Liver (tissue), 10 donors: ENCODE measurements around the gene PLPPR2. TPM values are rescaled to one million over a fixed set of nuclear protein-coding genes. Genes with fewer than 3 reads are reported as not detected.

Source experiments
- DNase-seq: peaks from one replicate; pipeline ENCODE4 v3.0.0-alpha.2; 2017; ENCODE audit warnings: low spot score
- H3K27ac ChIP-seq, 2 donors: one replicate each; pipeline ENCODE4 v1.7.0; 2013; ENCODE audit warnings: inconsistent platforms in 2 of 2, low read length in 2 of 2, control low read depth in 1 of 2, low read depth in 1 of 2, mild to moderate bottlenecking in 1 of 2
- H3K27me3 ChIP-seq, 4 donors: one replicate each; pipeline versions ENCODE4 v1.6.1 to v1.7.0; 2013; ENCODE audit warnings: low read length in 3 of 4, inconsistent platforms in 1 of 4, mild to moderate bottlenecking in 1 of 4, moderate library complexity in 1 of 4; ENCODE audit not compliant: control insufficient read depth in 4 of 4, insufficient read depth in 4 of 4
- H3K36me3 ChIP-seq, 4 donors: one replicate each; pipeline versions ENCODE4 v1.6.1 to v1.7.0; 2013; ENCODE audit warnings: low read length in 3 of 4, mild to moderate bottlenecking in 3 of 4, low read depth in 1 of 4, moderate library complexity in 1 of 4; ENCODE audit not compliant: control insufficient read depth in 4 of 4, insufficient read depth in 3 of 4
- H3K4me1 ChIP-seq, 4 donors: one replicate each; pipeline versions ENCODE4 v1.6.1 to v1.7.0; 2013; ENCODE audit warnings: low read length in 3 of 4, mild to moderate bottlenecking in 3 of 4, moderate library complexity in 1 of 4; ENCODE audit not compliant: control insufficient read depth in 4 of 4, insufficient read depth in 4 of 4
- H3K4me3 ChIP-seq, 3 donors: one replicate each; pipeline versions ENCODE4 v1.6.1 to v1.7.0; 2013; ENCODE audit warnings: low read length in 3 of 3, control low read depth in 1 of 3, low read depth in 1 of 3, mild to moderate bottlenecking in 1 of 3
- H3K9ac ChIP-seq, 2 donors: one replicate each; pipeline ENCODE4 v1.7.0; 2013; ENCODE audit warnings: low read length in 2 of 2, mild to moderate bottlenecking in 2 of 2, moderate library complexity in 2 of 2, control low read depth in 1 of 2, low read depth in 1 of 2
- H3K9me3 ChIP-seq, 4 donors: one replicate each; pipeline versions ENCODE4 v1.6.1 to v1.7.0; 2013; ENCODE audit warnings: low read length in 3 of 4; ENCODE audit not compliant: control insufficient read depth in 4 of 4
- ATF3 ChIP-seq: IDR thresholded peaks from 2 replicates; pipeline ENCODE4 v1.6.1; 2016; ENCODE audit warnings: antibody characterized with exemption
- FOXA1 ChIP-seq: IDR thresholded peaks from 2 replicates; pipeline ENCODE4 v1.6.1; 2016; ENCODE audit warnings: antibody characterized with exemption
- MAX ChIP-seq: IDR thresholded peaks from 2 replicates; pipeline ENCODE4 v1.6.1; 2016; ENCODE audit warnings: antibody characterized with exemption
- RAD21 ChIP-seq, 2 donors: IDR thresholded peaks; 2 replicates each; pipeline ENCODE4 v1.6.1; 2016; ENCODE audit warnings: antibody characterized with exemption in 2 of 2, mild to moderate bottlenecking in 2 of 2
- WGBS: extraction: QIAGEN DNeasy Blood & Tissue Kit; methylation state at CpG from one replicate; pipeline ENCODE4 v1.1.7; 2013; 5-methylcytosine and 5-hydroxymethylcytosine counted together
- polyA plus RNA-seq, 2 donors: library from polyadenylated mRNA; stranded (reverse) in 1 of 2; unstranded in 1 of 2; fragments of 200-250 nt in 1 of 2; fragments of >200 nt in 1 of 2; fragmentation: Nextera tagmentation in 1 of 2; extraction: Ambion mirVana in 1 of 2; gene quantifications; one replicate each; pipeline versions ENCODE4 v1.2.1 to v1.2.3, GENCODE V29; 2013 to 2015
- small RNA-seq: library from RNA; depleted of rRNA; stranded (forward); fragments of <200 nt; gene quantifications from one replicate; pipeline ENCODE3, GENCODE V24; 2014
- total RNA-seq, 2 donors: library from RNA; depleted of rRNA; stranded (reverse); fragments of >200 nt; gene quantifications; one replicate each; pipeline ENCODE4 v1.2.3, GENCODE V29; 2014
- donor health status: healthy.
- donor health status: healthy.
- donor health status: healthy.
- donor health status: healthy.
- donor health status: healthy.

Gene PLPPR2
- total and polyA plus RNA-seq, 4 donors: 1.3 to 12.6 (median 7.3) TPM

GRCh38 chr19:11408591-11408990 is 53.4 kb downstream of the PLPPR2 start:
- Histone ChIP-seq H3K9ac (no peak overlapping the region), H3K27me3 (no peaks in the 10 kb centered on the region), H3K27ac (no peak overlapping the region), H3K4me1 (no peaks in the 10 kb centered on the region), H3K36me3 (peaks cover 0 to 5% (median 0%) of the 10 kb centered on the region in 4 donors), H3K9me3 (no peaks in the 10 kb centered on the region), H3K4me3 (no peak overlapping the region)
- TF ChIP-seq MAX: no peak
- WGBS: 91% methylated on average over 4 of the region's 4 CpGs
- DNase-seq: no peak

- TF ChIP-seq RAD21 (IDR thresholded peaks at IDR 0.05): no peak
- no peak for TF ChIP-seq ATF3
- TF ChIP-seq FOXA1: no peak
- Histone ChIP-seq H3K4me3 (no peak overlapping the region), H3K9me3 (no peaks in the 10 kb centered on the region), H3K27me3 (no peaks in the 10 kb centered on the region), H3K27ac (no peak overlapping the region), H3K36me3 (no peaks in the 10 kb centered on the region), H3K9ac (no peak overlapping the region), H3K4me1 (no peaks in the 10 kb centered on the region)
- DNase-seq: no peak
- 91% methylated on average over 8 of the region's 8 CpGs for WGBS
Measured at GRCh38 chr19:11410682-11411081, 55.5 kb downstream of the PLPPR2 start.

- H3K27ac ChIP-seq: no peak overlapping the region
- peaks cover 0 to 12% (median 5%) of the 10 kb centered on the region in 4 donors for H3K4me1 ChIP-seq
- H3K9ac ChIP-seq: no peak overlapping the region
- H3K36me3 ChIP-seq: no peaks in the 10 kb centered on the region
- no peak for DNase-seq
- WGBS: 97% methylated on average over 2 of the region's 2 CpGs
- no peak overlapping the region for H3K4me3 ChIP-seq
- no peaks in the 10 kb centered on the region for H3K9me3 ChIP-seq
- no peaks in the 10 kb centered on the region for H3K27me3 ChIP-seq
- TF ChIP-seq RAD21 (IDR thresholded peaks at IDR 0.05): no peak
Measured at GRCh38 chr19:11414544-11414943, 59.3 kb downstream of the PLPPR2 start.

Small RNA genes lying within 50 kb of the gene (small RNA-seq; reads per million reads assigned to genes)
- not detected for gene RF00019

Other genes with a start within 250 kb of the PLPPR2 start
- 10 to 100 TPM in 1 of 2 donors, under 1 TPM in 1; 0.42 to 72.5 TPM for gene SPC24, start 199.7 kb upstream of the PLPPR2 start, total RNA-seq
- 1 to 10 TPM; 1.2 to 1.4 TPM for gene SPC24, start 199.7 kb upstream of the PLPPR2 start, polyA plus RNA-seq
- 10 to 100 TPM; 51.0 to 67.8 TPM for gene KANK2, start 157.9 kb upstream of the PLPPR2 start, total RNA-seq
- 10 to 100 TPM; 15.0 to 30.3 TPM for gene KANK2, start 157.9 kb upstream of the PLPPR2 start, polyA plus RNA-seq
- gene ANGPTL8, start 115.8 kb upstream of the PLPPR2 start, total RNA-seq: 10 to 100 TPM; 32.4 to 33.9 TPM
- 100 to 1,000 TPM; 101 to 107 TPM for gene ANGPTL8, start 115.8 kb upstream of the PLPPR2 start, polyA plus RNA-seq
- gene DOCK6, start 92.9 kb upstream of the PLPPR2 start, total RNA-seq: 10 to 100 TPM in 1 of 2 donors, 1 to 10 TPM in 1; 4.9 to 15.8 TPM
- gene DOCK6, start 92.9 kb upstream of the PLPPR2 start, polyA plus RNA-seq: 10 to 100 TPM; 13.2 to 14.2 TPM
- gene TSPAN16, start 59.3 kb upstream of the PLPPR2 start, total RNA-seq: not detected
- gene TSPAN16, start 59.3 kb upstream of the PLPPR2 start, polyA plus RNA-seq: not detected
- 10 to 100 TPM in 1 of 2 donors, 1 to 10 TPM in 1; 9.5 to 10.2 TPM for gene RAB3D, start 15.8 kb upstream of the PLPPR2 start, total RNA-seq
- 1 to 10 TPM; 1.1 to 1.4 TPM for gene RAB3D, start 15.8 kb upstream of the PLPPR2 start, polyA plus RNA-seq
- 100 to 1,000 TPM; 110 to 268 TPM for gene TMEM205, start 9.2 kb upstream of the PLPPR2 start, total RNA-seq
- gene TMEM205, start 9.2 kb upstream of the PLPPR2 start, polyA plus RNA-seq: 100 to 1,000 TPM; 275 to 410 TPM
- 10 to 100 TPM in 1 of 2 donors, 1 to 10 TPM in 1; 6.3 to 19.3 TPM for gene CCDC159, start 8.9 kb upstream of the PLPPR2 start, total RNA-seq
- 10 to 100 TPM; 13.7 to 25.2 TPM for gene CCDC159, start 8.9 kb upstream of the PLPPR2 start, polyA plus RNA-seq
- 1 to 10 TPM in 1 of 2 donors, under 1 TPM in 1; 0.98 to 1.0 TPM for gene SWSAP1, start 19.2 kb downstream of the PLPPR2 start, total RNA-seq
- 1 to 10 TPM; 2.5 to 6.4 TPM for gene SWSAP1, start 19.2 kb downstream of the PLPPR2 start, polyA plus RNA-seq
- gene EPOR, start 28.9 kb downstream of the PLPPR2 start, total RNA-seq: 10 to 100 TPM in 1 of 2 donors, 1 to 10 TPM in 1; 6.4 to 70.9 TPM
- 1 to 10 TPM; 6.3 to 7.6 TPM for gene EPOR, start 28.9 kb downstream of the PLPPR2 start, polyA plus RNA-seq
- gene RGL3, start 63.9 kb downstream of the PLPPR2 start, total RNA-seq: 10 to 100 TPM in 1 of 2 donors, 1 to 10 TPM in 1; 2.4 to 19.8 TPM
- 1 to 10 TPM; 5.7 to 9.8 TPM for gene RGL3, start 63.9 kb downstream of the PLPPR2 start, polyA plus RNA-seq
- under 1 TPM in 1 of 2 donors, not detected in 1; 0.08 TPM for gene ODAD3, start 79.7 kb downstream of the PLPPR2 start, total RNA-seq
- gene ODAD3, start 79.7 kb downstream of the PLPPR2 start, polyA plus RNA-seq: under 1 TPM; 0.21 to 0.46 TPM
- gene PRKCSH, start 80.2 kb downstream of the PLPPR2 start, total RNA-seq: 100 to 1,000 TPM in 1 of 2 donors, 10 to 100 TPM in 1; 53.0 to 104 TPM
- gene PRKCSH, start 80.2 kb downstream of the PLPPR2 start, polyA plus RNA-seq: 100 to 1,000 TPM in 1 of 2 donors, 10 to 100 TPM in 1; 42.9 to 165 TPM
- gene ELAVL3, start 125.6 kb downstream of the PLPPR2 start, total RNA-seq: not detected
- gene ELAVL3, start 125.6 kb downstream of the PLPPR2 start, polyA plus RNA-seq: not detected
- gene ZNF653, start 150.4 kb downstream of the PLPPR2 start, total RNA-seq: 1 to 10 TPM; 3.0 to 4.6 TPM
- gene ZNF653, start 150.4 kb downstream of the PLPPR2 start, polyA plus RNA-seq: 1 to 10 TPM; 1.3 to 3.3 TPM
- gene ECSIT, start 173.7 kb downstream of the PLPPR2 start, total RNA-seq: 10 to 100 TPM; 20.5 to 34.9 TPM
- gene ECSIT, start 173.7 kb downstream of the PLPPR2 start, polyA plus RNA-seq: 10 to 100 TPM; 27.2 to 37.4 TPM
- 1 to 10 TPM in 1 of 2 donors, under 1 TPM in 1; 0.09 to 5.9 TPM for gene CNN1, start 183.4 kb downstream of the PLPPR2 start, total RNA-seq
- 1 to 10 TPM in 1 of 2 donors, under 1 TPM in 1; 0.29 to 4.1 TPM for gene CNN1, start 183.4 kb downstream of the PLPPR2 start, polyA plus RNA-seq
- gene ELOF1, start 203.8 kb downstream of the PLPPR2 start, total RNA-seq: 10 to 100 TPM; 11.1 to 15.5 TPM
- 10 to 100 TPM; 32.5 to 37.9 TPM for gene ELOF1, start 203.8 kb downstream of the PLPPR2 start, polyA plus RNA-seq
- 10 to 100 TPM; 20.7 to 30.5 TPM for gene ACP5, start 222.2 kb downstream of the PLPPR2 start, total RNA-seq
- 10 to 100 TPM; 18.6 to 26.9 TPM for gene ACP5, start 222.2 kb downstream of the PLPPR2 start, polyA plus RNA-seq
- gene ZNF627, start 242.1 kb downstream of the PLPPR2 start, total RNA-seq: 1 to 10 TPM; 7.6 to 9.6 TPM
- gene ZNF627, start 242.1 kb downstream of the PLPPR2 start, polyA plus RNA-seq: 1 to 10 TPM; 3.2 to 3.3 TPM